Thyroid gland (tissue), 4 donors: Measurements from ENCODE around the gene PLCL1.

ENCODE experiments used
- POLR2A ChIP-seq, 2 donors: fragments of 450-650 bp; IDR thresholded peaks; one replicate each; pipeline ENCODE4 v1.6.1; 2017; ENCODE audit warnings: antibody characterized with exemption in 2 of 2, mild to moderate bottlenecking in 2 of 2, moderate library complexity in 1 of 2
- TF ChIP-seq, protein P1 (sequence below), 6 experiments: fragments of 200-600 bp in 3 of 6; fragments of 450-650 bp in 3 of 6; sonication (generic) in 3 of 6; IDR thresholded peaks; one replicate each; pipeline ENCODE4 v1.5.1; 2016 to 2019; ENCODE audit warnings: antibody characterized with exemption in 6 of 6, mild to moderate bottlenecking in 2 of 6, inconsistent platforms in 1 of 6, moderate library complexity in 1 of 6

DNA sequence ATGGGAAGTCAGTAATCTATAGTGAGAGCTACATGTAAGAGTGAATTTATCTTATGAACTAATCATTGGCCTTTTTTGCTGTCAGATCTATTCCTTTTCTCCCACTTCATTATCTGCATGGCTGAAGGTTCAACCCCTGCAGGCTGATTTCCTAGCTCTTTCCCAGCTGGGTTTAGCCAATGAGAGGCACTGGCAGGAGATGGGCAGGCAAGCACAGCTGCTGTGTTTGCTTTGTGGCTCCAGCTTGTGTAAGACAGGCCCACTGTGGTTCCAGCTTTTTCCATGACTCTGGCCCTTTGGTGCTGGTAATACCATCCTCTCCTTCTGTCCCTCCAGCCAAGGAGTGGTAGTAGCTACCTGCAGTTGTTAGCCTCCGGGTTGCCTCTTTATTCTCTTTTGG is 248.8 kb downstream of the PLCL1 start:
- TF ChIP-seq POLR2A (IDR thresholded peaks at IDR 0.05): no peak
- TF ChIP-seq, protein P1, sequence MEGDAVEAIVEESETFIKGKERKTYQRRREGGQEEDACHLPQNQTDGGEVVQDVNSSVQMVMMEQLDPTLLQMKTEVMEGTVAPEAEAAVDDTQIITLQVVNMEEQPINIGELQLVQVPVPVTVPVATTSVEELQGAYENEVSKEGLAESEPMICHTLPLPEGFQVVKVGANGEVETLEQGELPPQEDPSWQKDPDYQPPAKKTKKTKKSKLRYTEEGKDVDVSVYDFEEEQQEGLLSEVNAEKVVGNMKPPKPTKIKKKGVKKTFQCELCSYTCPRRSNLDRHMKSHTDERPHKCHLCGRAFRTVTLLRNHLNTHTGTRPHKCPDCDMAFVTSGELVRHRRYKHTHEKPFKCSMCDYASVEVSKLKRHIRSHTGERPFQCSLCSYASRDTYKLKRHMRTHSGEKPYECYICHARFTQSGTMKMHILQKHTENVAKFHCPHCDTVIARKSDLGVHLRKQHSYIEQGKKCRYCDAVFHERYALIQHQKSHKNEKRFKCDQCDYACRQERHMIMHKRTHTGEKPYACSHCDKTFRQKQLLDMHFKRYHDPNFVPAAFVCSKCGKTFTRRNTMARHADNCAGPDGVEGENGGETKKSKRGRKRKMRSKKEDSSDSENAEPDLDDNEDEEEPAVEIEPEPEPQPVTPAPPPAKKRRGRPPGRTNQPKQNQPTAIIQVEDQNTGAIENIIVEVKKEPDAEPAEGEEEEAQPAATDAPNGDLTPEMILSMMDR (IDR thresholded peaks at IDR 0.05): no peak
